Activated naive CD8-positive, alpha-beta T cell treated with anti-CD3 and anti-CD28 coated beads, Interleukin-2, amount 50 U/mL, for 24 hours (primary cell): ENCODE data around the gene MOV10L1.
A peak's percentile ranks its signal among the peaks of the same experiment; 100 is the strongest.

ENCODE experiments used
- ATAC-seq: fragments of 150-1000 bp; cut with Tn5 transposase; one replicate; pipeline ENCODE4 v1.10.0; 2021
- DNase-seq: peaks from one replicate; pipeline ENCODE4 v3.0.0; 2021
- H3K27ac Mint-ChIP-seq: one replicate; pipeline ENCODE4 v1.8.0; 2021; ENCODE audit warnings: mild to moderate bottlenecking, mixed read lengths
- H3K27me3 Mint-ChIP-seq: one replicate; pipeline ENCODE4 v1.8.0; 2021; ENCODE audit warnings: mixed read lengths
- H3K36me3 Mint-ChIP-seq: one replicate; pipeline ENCODE4 v1.8.0; 2021; ENCODE audit warnings: low read depth, mixed read lengths
- H3K4me1 Mint-ChIP-seq: one replicate; pipeline ENCODE4 v1.8.0; 2021; ENCODE audit warnings: mixed read lengths
- H3K4me3 Mint-ChIP-seq: one replicate; pipeline ENCODE4 v1.8.0; 2021; ENCODE audit warnings: mild to moderate bottlenecking, moderate library complexity, mixed read lengths
- H3K9me3 Mint-ChIP-seq: one replicate; pipeline ENCODE4 v1.8.0; 2021; ENCODE audit warnings: mixed read lengths

MOV10L1 gene

DNA sequence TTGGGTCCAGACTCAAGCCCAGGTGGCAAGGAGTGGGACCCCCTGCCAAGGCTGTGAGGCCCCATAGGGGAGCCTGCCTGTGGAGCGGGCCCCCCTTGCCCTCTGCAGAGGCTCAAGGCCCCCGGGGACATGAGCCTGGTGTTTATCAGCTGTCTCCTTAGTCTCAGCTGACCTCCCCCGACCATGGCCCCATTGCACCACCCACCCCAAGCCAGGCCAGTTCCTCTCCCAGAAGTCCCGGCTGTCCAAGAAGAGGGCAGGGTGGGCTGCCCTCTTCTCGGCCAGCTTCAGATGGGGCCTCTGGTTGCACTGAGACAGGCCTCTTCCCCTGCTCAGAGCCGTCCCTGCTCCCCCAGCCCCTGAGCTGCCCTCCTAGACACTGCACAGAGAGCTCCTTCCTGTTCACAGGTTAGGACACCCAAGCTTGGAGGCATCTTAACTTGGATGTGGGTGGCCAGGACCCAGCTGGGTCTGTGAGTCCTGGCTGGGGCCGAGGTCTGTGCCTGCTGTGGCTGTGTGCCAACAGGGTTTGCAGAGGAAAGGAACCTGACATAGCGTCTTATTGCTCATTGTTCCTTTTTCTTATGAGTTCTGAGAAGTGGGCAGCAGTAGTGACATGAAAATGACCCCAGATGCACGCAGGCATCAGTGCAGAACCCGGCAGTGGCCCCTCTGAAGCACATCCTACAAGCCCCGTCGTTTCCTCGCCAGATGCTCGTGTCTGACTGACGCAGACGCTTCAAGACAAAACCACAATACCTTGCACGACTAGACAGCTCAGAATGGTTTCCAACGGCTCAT is 101.3 kb downstream of the MOV10L1 start:
- DNase-seq (peak; percentile 75), ATAC-seq (peak; percentile 60)
- Mint-ChIP-seq H3K9me3 (no peaks in the 10 kb centered on the region), H3K4me3 (peak overlapping the region; percentile 82), H3K27me3 (no peaks in the 10 kb centered on the region), H3K36me3 (peaks cover 15% of the 10 kb centered on the region), H3K4me1 (peaks cover 59% of the 10 kb centered on the region), H3K27ac (peak overlapping the region; percentile 94)

DNA sequence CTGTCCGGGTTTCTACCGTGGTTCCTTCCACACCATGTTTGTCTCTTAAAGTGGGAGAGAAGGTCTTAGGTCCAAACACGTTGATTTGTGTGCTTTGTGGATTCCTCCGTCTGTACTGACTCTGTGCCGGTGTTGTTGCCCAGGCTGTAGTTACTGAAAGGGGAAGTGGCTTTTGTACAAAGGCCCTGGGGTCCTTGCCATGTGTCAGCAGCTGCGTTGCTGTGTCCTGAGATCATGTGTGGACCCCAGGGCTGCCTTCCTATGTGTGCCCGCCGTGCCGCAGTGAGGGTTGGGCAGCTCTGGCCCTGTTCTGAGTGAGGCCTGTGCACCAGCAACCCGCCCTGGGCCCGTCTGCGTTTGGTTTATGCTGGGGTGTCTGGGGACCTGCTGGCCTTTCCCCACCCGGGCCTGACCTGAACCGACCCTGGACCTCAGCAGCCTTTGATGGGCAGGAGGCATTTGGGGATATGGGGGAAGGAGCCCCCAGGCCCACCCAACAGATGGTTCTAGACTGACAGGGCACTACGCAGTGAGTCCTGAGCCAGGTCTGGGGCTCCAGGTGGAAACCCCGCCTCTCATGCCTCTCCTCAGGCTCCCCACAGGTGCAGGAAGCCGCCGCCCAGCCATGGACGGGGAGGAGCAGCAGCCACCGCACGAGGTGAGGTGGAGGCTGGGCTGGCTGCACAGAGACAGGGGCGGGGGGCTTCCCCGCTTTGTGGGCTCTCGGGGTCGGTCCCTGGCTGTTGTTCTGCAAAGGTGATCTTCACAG is 102.8 kb downstream of the MOV10L1 start:
- Mint-ChIP-seq H3K27ac (peak overlapping the region; percentile 94), H3K4me1 (peaks cover 52% of the 10 kb centered on the region), H3K4me3 (peak overlapping the region; percentile 82), H3K36me3 (peaks cover 11% of the 10 kb centered on the region), H3K9me3 (no peaks in the 10 kb centered on the region), H3K27me3 (no peaks in the 10 kb centered on the region)
- peak; percentile 41 for DNase-seq
- ATAC-seq, result no peak

DNA sequence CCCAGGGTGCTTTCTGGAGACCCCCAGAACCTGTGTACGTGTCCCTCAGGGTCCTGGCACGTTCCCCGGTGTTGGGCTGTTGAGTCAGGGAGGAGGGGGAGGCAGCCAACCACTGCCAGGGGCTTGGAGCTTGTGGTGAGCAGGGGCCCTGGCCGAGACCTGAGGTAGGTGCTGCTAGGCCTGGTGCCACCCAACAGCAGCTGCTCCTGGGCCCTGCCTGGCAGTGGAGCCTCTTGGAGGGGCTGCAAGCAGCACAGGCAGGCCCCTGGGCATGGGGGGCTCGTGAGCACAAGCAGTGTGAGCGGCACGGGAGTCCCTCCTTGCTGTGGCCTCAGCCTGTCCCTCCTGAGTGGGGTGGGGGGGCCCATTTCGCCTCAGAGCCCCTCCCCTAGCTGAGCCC is 103.8 kb downstream of the MOV10L1 start:
- H3K4me1 Mint-ChIP-seq, result peaks cover 44% of the 10 kb centered on the region
- H3K27ac Mint-ChIP-seq, result no peak overlapping the region
- H3K9me3 Mint-ChIP-seq, result no peaks in the 10 kb centered on the region

DNA sequence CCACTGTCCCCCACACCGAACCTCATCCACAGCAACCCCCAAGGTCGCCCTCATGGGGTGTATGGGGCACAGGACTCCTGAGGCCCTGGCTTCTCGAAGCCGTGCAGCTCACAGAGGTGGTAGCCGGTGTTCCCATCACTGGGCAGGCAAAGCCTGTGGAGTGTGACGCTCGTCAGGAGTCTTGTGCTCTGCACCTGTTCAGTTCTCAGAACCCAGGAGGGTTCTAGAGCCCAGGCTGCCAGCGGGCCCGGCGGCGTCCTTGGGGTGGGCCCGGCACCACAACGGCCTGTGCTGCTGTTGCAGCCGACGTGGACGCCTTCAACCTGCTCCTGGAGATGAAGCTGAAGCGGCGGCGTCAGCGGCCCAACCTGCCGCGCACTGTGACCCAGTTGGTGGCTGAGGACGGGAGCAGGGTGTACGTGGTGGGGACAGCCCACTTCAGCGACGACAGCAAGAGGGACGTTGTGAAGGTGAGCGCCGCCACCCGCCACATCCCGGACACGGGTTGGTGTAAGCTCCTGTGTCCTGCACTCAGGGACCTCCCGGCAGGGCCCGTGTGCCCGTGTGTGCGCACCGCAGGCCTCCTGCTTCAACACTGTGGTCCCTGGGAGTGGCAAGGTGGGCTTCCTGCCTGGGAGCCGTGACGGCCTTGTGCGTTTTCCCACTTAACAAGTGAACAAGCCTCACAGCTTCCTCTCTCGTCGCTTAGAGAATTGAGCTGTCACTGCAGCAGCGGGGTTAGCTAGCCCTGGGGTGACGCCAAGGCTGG is 104.4 kb downstream of the MOV10L1 start:
- peaks cover 11% of the 10 kb centered on the region for H3K36me3 Mint-ChIP-seq
- DNase-seq (no peak), ATAC-seq (no peak)
- H3K9me3 Mint-ChIP-seq, result no peaks in the 10 kb centered on the region
- H3K27me3 Mint-ChIP-seq, result no peaks in the 10 kb centered on the region
- no peak overlapping the region for H3K27ac Mint-ChIP-seq
- no peak overlapping the region for H3K4me3 Mint-ChIP-seq
- peaks cover 40% of the 10 kb centered on the region for H3K4me1 Mint-ChIP-seq

More for the DNA sequence above, 103.8 kb downstream of the MOV10L1 start:
- DNase-seq (no peak), ATAC-seq (no peak)
- no peak overlapping the region for H3K4me3 Mint-ChIP-seq
- H3K27me3 Mint-ChIP-seq, result no peaks in the 10 kb centered on the region
- H3K36me3 Mint-ChIP-seq, result peaks cover 11% of the 10 kb centered on the region

DNA sequence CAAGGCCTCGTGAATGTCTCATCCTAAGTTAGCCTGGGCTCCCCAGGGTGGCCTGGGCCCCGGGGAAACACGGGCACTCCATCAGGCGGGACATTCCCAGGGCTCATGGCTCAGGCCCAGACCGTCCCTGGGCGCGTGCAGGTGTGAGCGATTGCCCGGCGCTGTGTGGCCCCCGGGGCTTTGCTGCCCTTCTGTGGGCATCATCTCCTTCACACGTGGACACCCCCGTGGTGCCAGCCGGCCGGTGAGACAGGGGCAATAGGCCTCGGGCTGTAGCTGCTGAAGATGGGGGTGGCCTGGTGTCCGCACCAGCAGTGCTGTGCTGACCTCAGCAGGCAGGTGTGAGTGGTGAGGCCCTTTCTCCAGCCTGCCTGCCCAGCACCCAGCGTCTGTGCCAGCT is 106.5 kb downstream of the MOV10L1 start:
- peaks cover 22% of the 10 kb centered on the region for H3K4me1 Mint-ChIP-seq
- no peak overlapping the region for H3K4me3 Mint-ChIP-seq
- peaks cover 11% of the 10 kb centered on the region for H3K36me3 Mint-ChIP-seq
- no peak overlapping the region for H3K27ac Mint-ChIP-seq
- DNase-seq (no peak), ATAC-seq (no peak)
- no peaks in the 10 kb centered on the region for H3K27me3 Mint-ChIP-seq
- no peaks in the 10 kb centered on the region for H3K9me3 Mint-ChIP-seq

DNA sequence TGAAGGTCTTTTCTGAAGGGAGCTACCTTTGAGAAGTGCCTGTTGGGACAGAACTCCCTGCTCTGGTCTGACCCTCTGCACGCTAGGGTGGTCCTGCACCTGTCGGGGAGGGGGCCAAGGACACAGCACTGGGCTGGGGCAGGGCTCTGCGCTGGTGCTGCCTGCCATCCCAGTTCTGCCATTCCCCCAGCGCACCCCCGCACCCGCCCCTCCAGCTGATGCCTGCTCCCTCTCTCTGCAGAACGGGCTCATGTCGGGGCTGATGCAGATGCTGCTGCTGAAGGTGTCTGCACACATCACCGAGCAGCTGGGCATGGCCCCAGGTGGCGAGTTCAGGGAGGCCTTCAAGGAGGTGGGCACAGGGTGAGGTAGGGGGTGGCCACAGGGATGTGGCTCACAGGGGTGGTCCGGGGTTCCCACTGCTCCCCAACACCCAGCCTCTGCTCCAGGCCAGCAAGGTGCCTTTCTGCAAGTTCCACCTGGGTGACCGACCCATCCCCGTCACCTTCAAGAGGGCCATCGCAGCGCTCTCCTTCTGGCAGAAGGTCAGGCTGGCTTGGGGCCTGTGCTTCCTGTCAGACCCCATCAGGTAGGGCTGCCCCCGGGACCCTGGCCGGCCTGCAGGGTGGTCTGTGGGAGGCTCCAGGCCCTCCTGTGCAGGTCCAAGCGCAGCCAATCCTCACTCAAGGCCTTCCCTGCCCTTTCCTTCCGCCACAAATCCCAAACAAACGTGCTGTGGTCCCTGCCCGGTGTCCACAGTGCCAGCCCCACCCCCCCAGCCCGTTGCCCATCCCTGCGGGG is 107.4 kb downstream of the MOV10L1 start:
- peaks cover 3% of the 10 kb centered on the region for H3K36me3 Mint-ChIP-seq
- H3K27me3 Mint-ChIP-seq, result no peaks in the 10 kb centered on the region
- H3K4me3 Mint-ChIP-seq, result no peak overlapping the region

DNA sequence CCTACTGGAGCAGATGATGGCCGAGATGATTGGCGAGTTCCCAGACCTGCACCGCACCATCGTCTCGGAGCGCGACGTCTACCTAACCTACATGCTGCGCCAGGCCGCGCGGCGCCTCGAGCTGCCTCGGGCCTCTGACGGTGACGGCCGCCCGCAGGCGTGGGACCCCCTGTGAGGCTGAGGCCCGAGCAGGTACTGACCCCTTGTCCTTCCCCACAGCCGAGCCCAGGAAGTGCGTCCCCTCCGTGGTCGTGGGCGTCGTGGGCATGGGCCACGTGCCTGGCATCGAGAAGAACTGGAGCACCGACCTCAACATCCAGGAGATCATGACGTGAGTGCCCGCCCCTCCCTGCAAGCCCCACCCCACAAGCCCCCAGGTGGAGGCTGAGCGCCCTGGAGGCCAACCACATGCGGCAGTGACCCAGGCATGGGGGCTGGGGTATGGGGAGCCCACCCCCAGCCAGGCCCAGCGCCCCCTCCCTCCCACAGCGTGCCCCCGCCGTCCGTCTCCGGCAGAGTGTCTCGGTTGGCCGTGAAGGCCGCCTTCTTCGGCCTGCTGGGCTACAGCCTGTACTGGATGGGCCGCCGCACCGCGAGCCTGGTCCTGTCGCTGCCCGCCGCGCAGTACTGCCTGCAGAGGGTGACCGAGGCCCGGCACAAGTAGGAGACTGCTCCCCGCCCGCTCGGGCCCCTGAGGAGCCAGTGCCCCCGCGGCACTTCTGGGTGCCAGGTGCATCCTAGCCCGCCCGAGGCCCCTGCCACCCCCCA is 108.2 kb downstream of the MOV10L1 start:
- Mint-ChIP-seq H3K27ac (no peak overlapping the region), H3K4me3 (no peak overlapping the region), H3K27me3 (no peaks in the 10 kb centered on the region), H3K4me1 (peaks cover 14% of the 10 kb centered on the region), H3K9me3 (no peaks in the 10 kb centered on the region), H3K36me3 (peaks cover 2% of the 10 kb centered on the region)
- DNase-seq (no peak), ATAC-seq (no peak)

More for the DNA sequence above, 107.4 kb downstream of the MOV10L1 start:
- Mint-ChIP-seq H3K9me3 (no peaks in the 10 kb centered on the region), H3K4me1 (peaks cover 17% of the 10 kb centered on the region), H3K27ac (no peak overlapping the region)
- no peak for DNase-seq
- no peak for ATAC-seq

DNA sequence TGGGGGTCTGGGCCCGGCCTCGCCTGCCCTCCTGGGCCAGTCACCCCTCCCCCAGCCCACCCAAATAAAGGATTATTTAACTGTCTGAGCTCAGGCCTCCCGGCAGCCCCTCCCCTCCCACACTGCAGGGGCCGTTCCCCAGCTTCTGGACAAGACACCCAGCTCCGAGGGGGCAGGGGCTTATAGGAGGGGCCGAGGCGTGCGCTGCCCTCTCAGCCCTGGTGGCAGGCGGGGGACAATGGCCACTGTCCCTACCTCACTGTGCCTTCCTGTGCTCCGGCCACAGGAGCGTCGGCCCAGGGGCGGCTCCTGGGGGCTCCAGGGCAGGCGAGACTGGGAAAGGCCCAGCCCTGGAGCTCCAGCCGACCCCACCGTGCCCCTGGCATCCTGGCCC is 108.8 kb downstream of the MOV10L1 start:
- Mint-ChIP-seq H3K36me3 (peaks cover 5% of the 10 kb centered on the region), H3K4me3 (no peak overlapping the region), H3K4me1 (peaks cover 17% of the 10 kb centered on the region), H3K27me3 (no peaks in the 10 kb centered on the region), H3K9me3 (no peaks in the 10 kb centered on the region), H3K27ac (no peak overlapping the region)
- DNase-seq, result no peak
- no peak for ATAC-seq

DNA sequence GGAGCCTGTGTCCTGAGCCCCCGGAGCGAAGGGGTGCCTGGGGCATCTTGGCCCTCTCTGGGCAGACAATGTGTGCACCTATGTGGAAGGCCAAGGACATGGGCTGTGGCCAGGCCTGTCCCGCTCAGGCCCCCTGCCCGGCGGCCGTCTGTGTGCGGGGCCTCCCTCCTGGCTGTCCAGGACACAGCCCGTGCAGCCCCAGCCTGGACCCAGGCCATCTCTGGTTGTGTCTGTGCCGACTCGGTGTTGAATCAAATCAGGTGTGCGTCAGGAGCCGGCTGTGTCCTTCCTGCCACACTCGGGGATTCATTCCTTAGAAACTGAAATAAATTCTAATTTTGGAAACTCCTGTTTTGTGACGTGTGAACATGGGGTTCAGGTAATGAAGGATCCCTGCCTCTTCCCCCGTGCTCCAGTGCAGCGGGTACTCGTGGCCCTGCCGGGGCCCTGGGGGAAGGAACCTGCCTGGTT is 109.5 kb downstream of the MOV10L1 start:
- DNase-seq (no peak), ATAC-seq (no peak)
- Mint-ChIP-seq H3K9me3 (no peaks in the 10 kb centered on the region), H3K27me3 (no peaks in the 10 kb centered on the region), H3K27ac (no peak overlapping the region), H3K4me1 (peaks cover 21% of the 10 kb centered on the region), H3K4me3 (peak overlapping the region; percentile 66), H3K36me3 (peaks cover 7% of the 10 kb centered on the region)

DNA sequence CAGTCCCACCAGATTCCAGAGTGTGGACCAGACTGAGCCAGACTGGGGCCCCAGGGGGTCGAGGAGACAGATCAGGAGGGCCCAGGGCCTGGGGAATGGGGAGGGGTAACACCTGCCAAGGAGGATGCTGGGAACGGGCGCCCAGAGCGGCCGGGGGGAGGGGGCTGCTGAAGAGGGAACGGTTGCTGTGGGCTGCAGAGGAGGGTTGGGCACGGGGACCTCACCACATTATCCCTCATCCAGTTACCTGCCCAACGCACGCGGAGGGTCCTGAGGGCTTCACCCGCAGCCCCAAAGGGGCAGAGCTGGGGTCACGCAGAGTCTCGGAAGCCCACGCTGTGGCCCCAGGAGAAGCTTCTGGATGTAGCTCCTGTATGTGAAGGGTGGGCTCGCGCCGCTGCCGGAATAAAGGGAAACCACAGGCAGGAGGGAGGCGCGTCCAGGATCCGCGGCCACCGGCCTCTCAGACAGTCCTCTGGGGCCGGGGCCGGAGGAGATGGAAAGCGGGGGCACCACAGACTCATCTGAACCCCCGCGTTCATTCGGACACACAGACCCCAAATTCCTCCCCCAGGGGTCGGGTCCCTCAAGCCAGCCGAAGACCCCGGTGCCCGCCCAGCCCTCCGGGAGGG is 110.1 kb downstream of the MOV10L1 start:
- ATAC-seq (no peak), DNase-seq (peak; percentile 20)
- H3K9me3 Mint-ChIP-seq, result no peaks in the 10 kb centered on the region
- peak overlapping the region; percentile 66 for H3K4me3 Mint-ChIP-seq
- H3K36me3 Mint-ChIP-seq, result peaks cover 7% of the 10 kb centered on the region
- peak overlapping the region; percentile 22 for H3K27ac Mint-ChIP-seq
- H3K4me1 Mint-ChIP-seq, result peaks cover 22% of the 10 kb centered on the region
- no peaks in the 10 kb centered on the region for H3K27me3 Mint-ChIP-seq

DNA sequence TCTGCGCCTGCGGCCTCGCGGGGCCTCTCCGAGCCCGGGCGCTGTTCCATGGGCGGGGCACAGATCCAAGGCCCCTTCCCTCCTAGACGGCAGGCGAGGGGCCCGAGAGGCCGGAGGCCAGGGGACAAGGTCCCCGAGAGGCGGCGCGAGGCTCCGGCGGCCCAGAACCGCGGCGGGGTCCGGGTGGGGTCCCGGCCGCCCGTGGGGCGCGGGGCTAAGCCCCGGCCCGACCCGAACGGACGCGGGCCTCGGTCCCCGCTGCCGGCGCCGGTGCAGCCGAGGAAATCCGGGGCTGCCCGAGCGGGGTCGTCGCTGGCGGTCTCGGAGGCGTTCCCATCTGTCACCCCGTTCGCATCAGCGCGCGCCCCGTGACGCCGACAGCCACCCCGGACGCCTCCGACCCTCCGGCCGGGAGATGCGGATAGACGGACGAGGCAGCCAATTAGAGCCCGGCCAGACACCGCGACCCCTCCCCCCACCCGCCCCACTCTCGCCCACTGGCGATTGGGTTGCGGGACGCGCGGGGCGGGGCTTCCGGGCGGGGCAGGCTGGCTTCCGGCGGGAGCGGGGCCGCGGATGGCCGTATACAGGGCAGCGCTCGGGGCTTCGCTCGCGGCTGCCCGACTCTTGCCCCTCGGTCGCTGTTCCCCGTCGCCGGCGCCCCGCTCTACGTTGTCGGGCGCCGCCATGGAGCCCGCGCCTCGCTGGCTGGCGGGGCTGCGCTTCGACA is 110.8 kb downstream of the MOV10L1 start, which contains the start of gene SELENOO:
Gene SELENOO, plus strand, starts transcription at position 551 of the 730 bp plus-strand sequence. Its CDS starts 26 bp downstream, at position 577.
- Mint-ChIP-seq H3K27ac (peak within 1 kb of the TSS; percentile 22), H3K4me1 (peaks cover 21% of the 10 kb centered on the region), H3K36me3 (peaks cover 7% of the 10 kb centered on the region), H3K4me3 (peak within 1 kb of the TSS; percentile 80), H3K9me3 (no peaks in the 10 kb centered on the region), H3K27me3 (no peaks in the 10 kb centered on the region)
- ATAC-seq (peak; percentile 85), DNase-seq (peak; percentile 96)
